Mesothelial cell of epicardium (in vitro differentiated cells): ENCODE measurements around the gene GOLT1A. TPM values are rescaled to one million over a fixed set of nuclear protein-coding genes. Genes with fewer than 3 reads are reported as not detected.

ENCODE experiments used
- DNase-seq, 2 experiments: peaks; one replicate each; pipeline ENCODE4 v3.0.0; 2021; ENCODE audit warnings: low spot score in 2 of 2; ENCODE audit not compliant: unreplicated experiment in 2 of 2
- H3K27ac Mint-ChIP-seq: 2 replicates; pipeline ENCODE4 v1.8.0; 2021; ENCODE audit warnings: mixed read lengths
- H3K27me3 Mint-ChIP-seq: 2 replicates; pipeline ENCODE4 v1.8.0; 2021; ENCODE audit warnings: low read depth, mixed read lengths
- H3K36me3 Mint-ChIP-seq: 2 replicates; pipeline ENCODE4 v1.8.0; 2021; ENCODE audit warnings: mixed read lengths
- H3K4me1 Mint-ChIP-seq: 2 replicates; pipeline ENCODE4 v1.8.0; 2021; ENCODE audit warnings: mixed read lengths
- H3K4me3 Mint-ChIP-seq: 2 replicates; pipeline ENCODE4 v1.8.0; 2021; ENCODE audit warnings: mild to moderate bottlenecking, moderate library complexity, mixed read lengths
- H3K9me3 Mint-ChIP-seq: 2 replicates; pipeline ENCODE4 v1.8.0; 2021; ENCODE audit warnings: mixed read lengths
- total RNA-seq: library from RNA; stranded (reverse); gene quantifications from 3 replicates; pipeline ENCODE4 v1.2.1, GENCODE V29; 2021
- TF ChIP-seq, protein P1 (sequence below): fragments of 200-600 bp; sonication (generic); IDR thresholded peaks from one replicate; pipeline ENCODE4 v1.5.0; 2021; ENCODE audit warnings: antibody characterized with exemption; ENCODE audit not compliant: unreplicated experiment

GOLT1A gene
- total RNA-seq, 1 donor from 2014 or later = 4.1 TPM

DNA sequence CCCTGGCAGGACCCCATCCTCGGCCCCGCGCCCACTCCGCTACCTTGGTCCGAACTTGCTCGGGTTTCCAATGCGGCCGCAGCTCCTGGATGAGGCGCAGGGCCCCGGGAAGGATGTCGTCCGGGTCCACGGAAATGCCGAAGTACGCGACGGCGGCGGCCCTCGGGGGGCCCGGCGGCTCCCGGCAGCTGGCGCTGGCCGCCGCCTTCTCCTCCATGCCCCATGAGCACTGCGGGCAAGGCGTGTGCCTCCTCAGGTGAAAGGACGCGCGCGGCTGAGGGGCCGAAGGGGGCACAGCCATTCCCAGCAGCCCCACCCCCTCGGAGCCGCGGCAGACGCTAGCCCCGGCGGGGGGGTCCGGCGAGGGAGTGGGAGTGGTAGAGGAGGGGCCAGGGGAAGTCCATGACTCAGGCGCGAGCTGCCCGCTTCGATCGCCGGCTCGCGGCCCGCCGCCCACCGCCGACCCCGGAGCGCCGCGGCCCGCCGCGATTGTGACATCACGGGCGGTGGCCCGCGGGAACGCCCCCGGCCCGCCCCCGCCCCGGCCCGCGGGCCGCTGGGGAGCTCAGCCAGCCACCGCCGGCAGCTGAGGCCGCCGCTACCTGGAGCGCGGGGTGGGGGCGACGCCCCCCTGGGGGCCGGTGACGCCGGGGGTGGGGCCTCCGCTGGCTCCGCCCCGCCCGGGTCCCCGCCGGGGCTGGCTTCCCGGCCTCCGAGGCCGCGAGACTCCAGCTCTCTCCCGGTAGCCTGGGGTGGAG is 62.1 kb downstream of the GOLT1A start, which contains the start of gene ETNK2:
TSS of gene ETNK2 (minus strand) at position 493 of the 758 bp plus-strand sequence. CDS start at position 301, 192 bp downstream.
- peaks cover 4% of the 10 kb centered on the region for H3K4me1 Mint-ChIP-seq
- peak; percentile 50 to 76 for DNase-seq
- no peak within 1 kb of the TSS for H3K27ac Mint-ChIP-seq
- no peaks in the 10 kb centered on the region for H3K9me3 Mint-ChIP-seq
- peaks cover 4% of the 10 kb centered on the region for H3K27me3 Mint-ChIP-seq
- H3K4me3 Mint-ChIP-seq = peak within 1 kb of the TSS; percentile 69
- TF ChIP-seq, protein P1, sequence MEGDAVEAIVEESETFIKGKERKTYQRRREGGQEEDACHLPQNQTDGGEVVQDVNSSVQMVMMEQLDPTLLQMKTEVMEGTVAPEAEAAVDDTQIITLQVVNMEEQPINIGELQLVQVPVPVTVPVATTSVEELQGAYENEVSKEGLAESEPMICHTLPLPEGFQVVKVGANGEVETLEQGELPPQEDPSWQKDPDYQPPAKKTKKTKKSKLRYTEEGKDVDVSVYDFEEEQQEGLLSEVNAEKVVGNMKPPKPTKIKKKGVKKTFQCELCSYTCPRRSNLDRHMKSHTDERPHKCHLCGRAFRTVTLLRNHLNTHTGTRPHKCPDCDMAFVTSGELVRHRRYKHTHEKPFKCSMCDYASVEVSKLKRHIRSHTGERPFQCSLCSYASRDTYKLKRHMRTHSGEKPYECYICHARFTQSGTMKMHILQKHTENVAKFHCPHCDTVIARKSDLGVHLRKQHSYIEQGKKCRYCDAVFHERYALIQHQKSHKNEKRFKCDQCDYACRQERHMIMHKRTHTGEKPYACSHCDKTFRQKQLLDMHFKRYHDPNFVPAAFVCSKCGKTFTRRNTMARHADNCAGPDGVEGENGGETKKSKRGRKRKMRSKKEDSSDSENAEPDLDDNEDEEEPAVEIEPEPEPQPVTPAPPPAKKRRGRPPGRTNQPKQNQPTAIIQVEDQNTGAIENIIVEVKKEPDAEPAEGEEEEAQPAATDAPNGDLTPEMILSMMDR = no peak
- H3K36me3 Mint-ChIP-seq = no peaks in the 10 kb centered on the region

DNA sequence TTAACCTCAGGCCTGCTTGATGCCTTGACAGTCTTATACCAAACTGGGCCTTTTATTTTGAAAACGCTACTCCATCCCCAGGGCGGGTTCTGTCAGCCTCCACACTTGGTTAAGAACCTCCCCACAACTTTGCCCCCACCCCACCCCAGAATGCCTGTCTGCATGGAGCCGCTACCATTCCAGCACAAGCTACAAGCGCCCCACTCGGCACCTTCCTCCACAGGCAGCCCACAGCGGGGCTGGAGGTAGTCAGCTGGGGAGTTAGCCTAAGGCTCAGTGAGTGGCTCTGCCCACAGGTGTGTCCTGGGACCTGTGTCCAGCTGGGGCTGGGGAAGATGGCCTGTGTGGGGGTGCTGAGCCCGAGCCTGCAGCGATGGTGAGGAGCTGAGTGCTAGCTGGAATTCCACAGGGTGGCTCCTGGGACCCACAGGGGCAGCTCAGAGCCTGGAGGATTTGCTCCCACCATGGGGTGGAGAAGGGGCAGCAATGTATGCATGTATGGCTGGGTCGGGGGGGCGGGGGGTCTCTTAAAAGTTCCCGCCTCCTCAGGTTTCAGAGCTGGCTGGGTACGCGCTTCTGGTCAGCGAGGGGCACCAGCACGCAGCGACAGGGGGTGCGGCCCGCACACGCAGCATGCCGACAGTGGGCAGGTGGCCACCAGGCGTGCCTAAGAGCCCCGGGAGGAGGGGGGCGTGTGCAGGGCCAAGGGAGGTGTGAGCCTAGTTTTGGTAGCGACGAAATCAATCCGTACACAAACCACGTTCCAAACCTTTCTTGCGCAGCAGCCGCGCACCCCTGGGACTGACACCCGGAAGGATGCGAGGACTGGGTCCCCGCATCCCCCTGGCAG is 62.9 kb downstream of the GOLT1A start:
- Mint-ChIP-seq H3K27ac (no peak overlapping the region), H3K9me3 (no peaks in the 10 kb centered on the region), H3K36me3 (no peaks in the 10 kb centered on the region), H3K4me1 (peaks cover 4% of the 10 kb centered on the region), H3K27me3 (no peaks in the 10 kb centered on the region), H3K4me3 (peak overlapping the region; percentile 67)
- TF ChIP-seq, protein P1 = no peak
- DNase-seq = no peak

DNA sequence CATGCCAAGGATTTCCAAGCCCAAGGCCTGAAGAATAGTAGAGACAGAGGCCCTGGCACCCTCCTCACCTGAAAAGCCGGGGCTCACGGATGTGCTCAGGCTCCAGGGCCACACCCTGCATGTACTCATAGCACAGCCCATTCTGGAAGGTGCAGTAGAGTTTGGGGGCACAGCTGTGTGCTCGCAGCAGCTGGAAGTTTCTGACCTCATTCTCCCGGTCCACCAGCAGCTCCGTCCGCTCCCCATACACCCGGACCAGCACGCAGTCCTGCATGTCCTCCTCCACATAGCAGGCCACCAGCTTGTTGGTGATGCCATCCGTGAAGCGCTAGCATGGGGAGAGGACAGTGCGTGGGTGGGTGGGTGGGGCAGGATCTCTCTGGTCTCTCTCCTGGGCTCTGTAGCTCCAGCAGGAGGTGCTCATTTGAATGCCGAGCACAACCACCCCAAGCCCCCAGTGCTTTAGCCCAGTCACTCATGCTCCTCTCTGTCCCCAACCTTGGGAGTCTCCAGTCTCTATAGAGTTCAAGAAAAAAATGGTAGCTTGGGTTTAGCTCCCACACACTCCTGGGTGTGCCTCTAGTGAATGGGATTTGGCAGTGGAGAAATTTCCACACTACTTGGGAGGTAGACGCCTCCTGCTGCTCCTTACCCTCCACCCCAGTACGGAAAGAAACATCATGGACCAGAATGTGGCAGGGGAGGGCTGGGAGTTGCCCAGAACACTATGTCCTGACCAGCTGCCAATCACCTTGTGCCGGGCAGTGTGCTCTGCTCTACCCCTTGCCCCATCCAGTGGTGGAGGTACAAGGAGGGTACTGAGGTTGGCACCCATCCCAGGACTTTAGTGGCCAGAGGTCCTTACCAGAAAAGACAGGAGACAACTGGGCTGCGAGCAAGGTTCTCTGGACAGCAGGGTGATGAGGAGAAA is 63.9 kb downstream of the GOLT1A start:
- Mint-ChIP-seq H3K36me3 (peaks cover 5% of the 10 kb centered on the region), H3K27ac (no peak overlapping the region), H3K9me3 (no peaks in the 10 kb centered on the region), H3K4me1 (peaks cover 4% of the 10 kb centered on the region), H3K27me3 (no peaks in the 10 kb centered on the region), H3K4me3 (peak overlapping the region; percentile 67)
- DNase-seq = no peak
- TF ChIP-seq, protein P1 = no peak

DNA sequence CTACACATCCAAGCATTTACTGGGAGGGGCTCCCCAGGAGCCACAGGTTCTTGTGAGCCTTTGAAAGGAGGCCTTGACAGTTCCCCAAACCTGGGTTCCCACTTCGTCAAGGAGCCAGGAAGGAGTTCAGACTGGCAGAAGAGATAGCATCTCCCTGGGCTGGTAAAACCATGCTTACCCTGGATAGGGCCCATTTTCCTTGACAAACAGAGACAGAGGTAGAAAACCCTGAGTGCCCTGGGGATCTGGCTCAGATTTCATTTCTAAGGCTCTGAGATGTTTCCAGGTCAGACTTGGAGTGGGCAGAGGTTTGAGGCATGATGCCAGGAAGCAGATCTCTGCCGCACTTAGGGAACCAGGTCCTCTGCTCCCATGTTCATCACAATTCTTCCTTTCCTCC is 64.7 kb downstream of the GOLT1A start:
- no peak overlapping the region for H3K4me3 Mint-ChIP-seq
- no peak for DNase-seq
- peaks cover 5% of the 10 kb centered on the region for H3K36me3 Mint-ChIP-seq
- TF ChIP-seq, protein P1 = no peak
- H3K27me3 Mint-ChIP-seq = no peaks in the 10 kb centered on the region
- H3K27ac Mint-ChIP-seq = no peak overlapping the region
- H3K4me1 Mint-ChIP-seq = peaks cover 4% of the 10 kb centered on the region
- no peaks in the 10 kb centered on the region for H3K9me3 Mint-ChIP-seq

Other genes starting within 250 kb of the GOLT1A start
- gene SOX13, start 140.9 kb downstream of the GOLT1A start, total RNA-seq = 58.0 to 61.7 TPM (median 61.7 TPM) in 3 replicates
- gene ETNK2, start 61.9 kb downstream of the GOLT1A start, total RNA-seq = 18.5 to 19.2 TPM (median 18.9 TPM) in 3 replicates
- gene REN, start 47.7 kb downstream of the GOLT1A start, total RNA-seq = 0.29 to 0.41 TPM in 2 of 3 replicates, not detected in the other
- gene KISS1, start 17.5 kb downstream of the GOLT1A start, total RNA-seq = 0.34 to 0.60 TPM in 2 of 3 replicates, not detected in the other
- gene PLEKHA6, start 145.9 kb upstream of the GOLT1A start, total RNA-seq = 29.7 to 34.0 TPM (median 32.2 TPM) in 3 replicates
- 56.2 to 57.5 TPM (median 57.5 TPM) in 3 replicates for gene PPP1R15B, start 197.8 kb upstream of the GOLT1A start, total RNA-seq